Adrenal gland (tissue), 12 donors: Measurements from ENCODE around the gene PRG2. TPM values are rescaled to one million over a fixed set of nuclear protein-coding genes. Genes with fewer than 3 reads are reported as not detected.
A peak's percentile ranks its signal among the peaks of the same experiment; 100 is the strongest.

Experiments
- DNase-seq, 7 donors: peaks; one replicate each; pipeline ENCODE4 v3.0.0-alpha.2; 2019 to 2020
- H3K27ac ChIP-seq, 5 donors: fragments of 200-600 bp; sonication (generic) in 4 of 5; 1 replicate in 3 of 5; 2 replicates in 2 of 5; pipeline versions ENCODE4 v1.5.1 to v1.8.0; 2016 to 2020; ENCODE audit warnings: mild to moderate bottlenecking in 1 of 5
- H3K27me3 ChIP-seq: fragments of 200-600 bp; 2 replicates; pipeline ENCODE4 v1.8.0; 2021
- H3K36me3 ChIP-seq, 2 donors: fragments of 200-600 bp; replicated peaks in 1 of 2; 1 replicate in 1 of 2; 2 replicates in 1 of 2; pipeline versions ENCODE4 v1.5.1 to v1.8.0; 2018 to 2022
- H3K4me1 ChIP-seq, 2 donors: fragments of 200-600 bp; replicated peaks in 1 of 2; 1 replicate in 1 of 2; 2 replicates in 1 of 2; pipeline versions ENCODE4 v1.5.1 to v1.8.0; 2018 to 2021
- H3K4me3 ChIP-seq, 4 donors: fragments of 200-600 bp; sonication (generic) in 3 of 4; one replicate each; pipeline ENCODE4 v1.5.1; 2016 to 2018
- H3K9me3 ChIP-seq, 3 donors: fragments of 200-600 bp; sonication (generic) in 1 of 3; replicated peaks in 1 of 3; 1 replicate in 2 of 3; 2 replicates in 1 of 3; pipeline versions ENCODE4 v1.5.1 to v1.8.0; 2016 to 2021
- POLR2A ChIP-seq, 2 donors: fragments of 450-650 bp; IDR thresholded peaks; one replicate each; pipeline ENCODE4 v1.6.1; 2017; ENCODE audit warnings: antibody characterized with exemption in 2 of 2, mild to moderate bottlenecking in 2 of 2, moderate library complexity in 1 of 2
- WGBS, 4 donors: extraction: QIAGEN DNeasy Blood & Tissue Kit in 2 of 4; methylation state at CpG; one replicate each; pipeline versions ENCODE4 v1.1.5 to v1.1.7; 2013 to 2017; 5-methylcytosine and 5-hydroxymethylcytosine counted together
- intact Hi-C, 2 donors: fragments of 100-400 bp; cut with DNase I; formaldehyde crosslinking; loops; one replicate each; pipeline versions ENCODE4 v1.14.1 to v1.15.0; 2022 to 2023
- polyA plus RNA-seq, 3 donors: library from polyadenylated mRNA; stranded (reverse); fragments of 200-250 nt in 2 of 3; fragments of 350-450 nt in 1 of 3; fragmentation: Illumina TruSeq in 1 of 3; extraction: RNeasy Lipid Tissue Mini Kit (QIAGEN cat#74804) in 1 of 3; gene quantifications; one replicate each; pipeline ENCODE4 v1.2.3, GENCODE V29; 2013 to 2014
- total RNA-seq, 9 donors: library from RNA; depleted of rRNA in 4 of 9; stranded (reverse); fragments of >200 nt in 4 of 9; fragments of 120-200 nt in 1 of 9; fragmentation: NEBNext Ultra II Directional in 1 of 9; extraction: Animal tissue kit (Norgen Biotek cat#: 25700) in 1 of 9; gene quantifications; one replicate each; pipeline versions ENCODE4 v1.1.0 to v1.2.4, GENCODE V29; 2013 to 2023
- TF ChIP-seq, protein P1 (sequence below), 6 experiments: fragments of 450-650 bp in 4 of 6; fragments of 200-600 bp in 2 of 6; sonication (generic) in 1 of 6; IDR thresholded peaks; 1 replicate in 5 of 6; 2 replicates in 1 of 6; pipeline versions ENCODE4 v1.5.1 to v1.8.0; 2016 to 2021; ENCODE audit warnings: antibody characterized with exemption in 6 of 6, mild to moderate bottlenecking in 2 of 6, moderate library complexity in 1 of 6
- donor health status: healthy with polysubstance abuse.
- donor health status: Bipolar disorder and iron deficiency.
- donor health status: DM: yes; HTN: yes; CAD: no.
- donor health status: DM: no; HTN: no; CAD: no.
- donor health status: DM: no; HTN: no; CAD: no.
- donor health status: DM: yes; HTN: yes; CAD: no.

Gene PRG2
- total and polyA plus RNA-seq, 12 donors = 0.24 to 0.97 (median 0.27) TPM; not detected in 8

- no peaks in the 10 kb centered on the region for H3K27me3 ChIP-seq
- H3K36me3 ChIP-seq = no peaks in the 10 kb centered on the region
- no peaks in the 10 kb centered on the region for H3K9me3 ChIP-seq
- WGBS, 4 donors = 72 to 77% (median 74%) methylated on average over 15 of the region's 15 CpGs
- no peak overlapping the region for H3K4me3 ChIP-seq
- peak in 3 of 7 donors; percentile 34 to 56 (median 36) for DNase-seq
- no peak for TF ChIP-seq POLR2A (IDR thresholded peaks at IDR 0.05)
- TF ChIP-seq, protein P1, sequence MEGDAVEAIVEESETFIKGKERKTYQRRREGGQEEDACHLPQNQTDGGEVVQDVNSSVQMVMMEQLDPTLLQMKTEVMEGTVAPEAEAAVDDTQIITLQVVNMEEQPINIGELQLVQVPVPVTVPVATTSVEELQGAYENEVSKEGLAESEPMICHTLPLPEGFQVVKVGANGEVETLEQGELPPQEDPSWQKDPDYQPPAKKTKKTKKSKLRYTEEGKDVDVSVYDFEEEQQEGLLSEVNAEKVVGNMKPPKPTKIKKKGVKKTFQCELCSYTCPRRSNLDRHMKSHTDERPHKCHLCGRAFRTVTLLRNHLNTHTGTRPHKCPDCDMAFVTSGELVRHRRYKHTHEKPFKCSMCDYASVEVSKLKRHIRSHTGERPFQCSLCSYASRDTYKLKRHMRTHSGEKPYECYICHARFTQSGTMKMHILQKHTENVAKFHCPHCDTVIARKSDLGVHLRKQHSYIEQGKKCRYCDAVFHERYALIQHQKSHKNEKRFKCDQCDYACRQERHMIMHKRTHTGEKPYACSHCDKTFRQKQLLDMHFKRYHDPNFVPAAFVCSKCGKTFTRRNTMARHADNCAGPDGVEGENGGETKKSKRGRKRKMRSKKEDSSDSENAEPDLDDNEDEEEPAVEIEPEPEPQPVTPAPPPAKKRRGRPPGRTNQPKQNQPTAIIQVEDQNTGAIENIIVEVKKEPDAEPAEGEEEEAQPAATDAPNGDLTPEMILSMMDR (IDR thresholded peaks at IDR 0.05) = no peak
- H3K27ac ChIP-seq = peak overlapping the region in 1 of 5 donors; percentile 34
- intact Hi-C loops = no loop called here
- peaks cover 0 to 13% of the 10 kb centered on the region in 2 donors for H3K4me1 ChIP-seq
These were observed 44.4 kb upstream of the PRG2 start for GRCh38 chr11:57434640-57435546.

DNA sequence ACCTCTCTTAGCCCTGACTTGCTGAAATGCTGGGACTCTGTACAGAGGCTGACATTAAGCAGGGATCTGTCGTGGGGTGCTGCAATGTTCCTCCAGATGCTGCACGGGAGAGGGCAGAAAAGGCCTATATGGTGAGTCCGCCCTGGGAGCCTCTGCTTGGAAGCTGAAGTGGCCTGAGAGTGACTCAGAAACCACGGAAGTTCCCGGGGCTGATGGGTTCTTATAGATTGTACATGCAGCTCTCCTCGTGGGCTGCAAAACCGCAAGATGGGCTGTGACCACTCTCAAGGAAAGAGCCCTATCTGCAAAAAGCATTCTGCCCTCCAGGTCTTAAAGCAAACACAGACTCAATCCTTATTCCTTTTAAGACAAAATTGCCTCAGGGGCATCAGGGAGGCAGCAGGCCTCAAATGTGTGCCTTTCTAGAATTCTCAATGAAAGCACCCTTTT is 42.3 kb upstream of the PRG2 start:
- H3K27me3 ChIP-seq = no peaks in the 10 kb centered on the region
- peaks cover 0 to 19% of the 10 kb centered on the region in 2 donors for H3K4me1 ChIP-seq
- 68 to 85% (median 71%) methylated on average over 3 to 7 of the region's 7 CpGs for WGBS, 4 donors
- H3K27ac ChIP-seq = peak overlapping the region in 1 of 5 donors; percentile 54
- intact Hi-C loops = no loop called here
- no peak overlapping the region for H3K4me3 ChIP-seq
- peak in 1 of 7 donors; percentile 32 for DNase-seq
- no peaks in the 10 kb centered on the region for H3K9me3 ChIP-seq
- TF ChIP-seq, protein P1 (IDR thresholded peaks at IDR 0.05) = no peak
- TF ChIP-seq POLR2A (IDR thresholded peaks at IDR 0.05) = no peak
- H3K36me3 ChIP-seq = no peaks in the 10 kb centered on the region

DNA sequence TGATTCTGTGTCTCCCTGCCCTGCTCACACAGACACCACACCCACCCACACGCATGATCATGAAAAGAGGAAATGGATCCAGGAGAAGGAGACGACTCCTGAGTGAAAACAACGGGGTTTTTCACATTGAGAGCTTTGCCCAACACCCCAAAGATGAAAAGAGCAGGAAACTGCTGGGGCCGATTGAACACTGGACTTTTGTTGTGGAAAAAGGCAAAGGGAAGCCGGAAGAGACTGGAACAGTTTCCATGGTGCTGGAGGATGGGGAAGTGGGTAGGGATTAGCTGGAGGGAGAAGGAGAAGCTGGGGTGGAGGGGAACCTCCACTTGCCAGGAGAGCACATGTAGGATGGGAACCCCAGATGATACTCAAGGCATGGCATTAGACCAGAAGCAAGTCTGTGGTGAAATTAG is 41.7 kb upstream of the PRG2 start:
- intact Hi-C loops = no loop called here
- H3K27me3 ChIP-seq = no peaks in the 10 kb centered on the region
- 55 to 74% (median 59%) methylated on average over 5 of the region's 5 CpGs for WGBS, 4 donors
- no peaks in the 10 kb centered on the region for H3K9me3 ChIP-seq
- no peak overlapping the region for H3K27ac ChIP-seq
- DNase-seq = peak in 1 of 7 donors; percentile 7
- peaks cover 5 to 24% of the 10 kb centered on the region in 2 donors for H3K4me1 ChIP-seq
- H3K4me3 ChIP-seq = no peak overlapping the region
- TF ChIP-seq, protein P1 (IDR thresholded peaks at IDR 0.05) = no peak
- no peak for TF ChIP-seq POLR2A (IDR thresholded peaks at IDR 0.05)
- H3K36me3 ChIP-seq = no peaks in the 10 kb centered on the region

GRCh38 chr11:57430952-57431351 is 40.5 kb upstream of the PRG2 start:
- Histone ChIP-seq H3K27me3 (no peaks in the 10 kb centered on the region), H3K36me3 (no peaks in the 10 kb centered on the region), H3K4me1 (peaks cover 17 to 36% of the 10 kb centered on the region in 2 donors), H3K9me3 (no peaks in the 10 kb centered on the region), H3K4me3 (no peak overlapping the region), H3K27ac (no peak overlapping the region)
- 83 to 100% (median 91%) methylated on average over 1 of the region's 1 CpG for WGBS, 4 donors
- TF ChIP-seq, protein P1 (IDR thresholded peaks at IDR 0.05) = no peak
- TF ChIP-seq POLR2A (IDR thresholded peaks at IDR 0.05) = no peak
- no peak for DNase-seq
- intact Hi-C loops = no loop called here
